Immature natural killer cell (primary cell): Measurements from ENCODE around the gene ALDH5A1. TPM values are rescaled to one million over a fixed set of nuclear protein-coding genes. Genes with fewer than 3 reads are reported as not detected.
A peak's percentile ranks its signal among the peaks of the same experiment; 100 is the strongest.

Experiments used
- DNase-seq, 3 donors: peaks; one replicate each; pipeline ENCODE4 v3.0.0; 2022; ENCODE audit warnings: mixed read lengths in 1 of 3
- H3K27ac Mint-ChIP-seq, 6 donors: one replicate each; pipeline ENCODE4 v1.8.0; 2020; ENCODE audit warnings: mixed read lengths in 6 of 6, mild to moderate bottlenecking in 5 of 6, inconsistent platforms in 4 of 6, moderate library complexity in 3 of 6
- H3K27me3 Mint-ChIP-seq, 3 donors: one replicate each; pipeline ENCODE4 v1.8.0; 2020 to 2021; ENCODE audit warnings: low read depth in 3 of 3, mild to moderate bottlenecking in 3 of 3, mixed read lengths in 3 of 3, moderate library complexity in 3 of 3, inconsistent platforms in 1 of 3
- H3K36me3 Mint-ChIP-seq, 3 donors: one replicate each; pipeline ENCODE4 v1.8.0; 2020; ENCODE audit warnings: mixed read lengths in 3 of 3, inconsistent platforms in 2 of 3, mild to moderate bottlenecking in 2 of 3
- H3K4me1 Mint-ChIP-seq, 2 donors: one replicate each; pipeline ENCODE4 v1.8.0; 2020; ENCODE audit warnings: inconsistent platforms in 2 of 2, mild to moderate bottlenecking in 2 of 2, mixed read lengths in 2 of 2, moderate library complexity in 1 of 2
- H3K4me3 Mint-ChIP-seq, 5 donors: one replicate each; pipeline ENCODE4 v1.8.0; 2020; ENCODE audit warnings: mild to moderate bottlenecking in 5 of 5, mixed read lengths in 5 of 5, inconsistent platforms in 3 of 5, moderate library complexity in 3 of 5
- H3K9me3 Mint-ChIP-seq, 6 donors: one replicate each; pipeline ENCODE4 v1.8.0; 2020; ENCODE audit warnings: mild to moderate bottlenecking in 6 of 6, mixed read lengths in 6 of 6, inconsistent platforms in 4 of 6, moderate library complexity in 3 of 6
- polyA plus RNA-seq, 3 donors: library from polyadenylated mRNA; unstranded; fragments of 300-500 nt; fragmentation: Illumina TruSeq; gene quantifications; one replicate each; pipeline ENCODE4 v1.2.3, GENCODE V29; 2021

The ALDH5A1 gene
- polyA plus RNA-seq, 3 donors from 2014 or later = 3.6 to 8.7 (median 6.1) TPM

DNA sequence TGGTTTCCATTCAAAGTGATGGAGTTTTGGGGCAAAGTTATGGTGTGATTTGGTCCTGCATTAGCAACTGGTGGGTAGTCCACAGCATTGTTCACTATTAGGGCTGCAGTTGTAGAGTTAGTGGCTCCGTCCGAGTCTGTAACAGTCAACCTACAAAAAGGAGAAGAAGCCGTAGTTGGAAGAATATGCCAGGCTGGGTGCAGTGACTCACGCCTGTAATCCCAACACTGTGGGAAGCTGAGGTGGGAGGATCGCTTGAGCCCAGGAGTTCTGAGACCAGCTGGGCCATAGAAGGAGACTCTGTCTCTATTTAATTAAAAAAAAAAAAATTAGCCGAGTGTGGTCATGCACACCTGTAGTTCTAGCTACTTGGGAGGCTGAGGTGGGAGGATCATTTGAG is 81.7 kb downstream of the ALDH5A1 start:
- Mint-ChIP-seq H3K27me3 (peaks cover 0 to 10% (median 7%) of the 10 kb centered on the region in 3 donors), H3K4me1 (no peaks in the 10 kb centered on the region), H3K36me3 (no peaks in the 10 kb centered on the region), H3K9me3 (no peaks in the 10 kb centered on the region), H3K27ac (no peak overlapping the region), H3K4me3 (no peak overlapping the region)
- no peak for DNase-seq

DNA sequence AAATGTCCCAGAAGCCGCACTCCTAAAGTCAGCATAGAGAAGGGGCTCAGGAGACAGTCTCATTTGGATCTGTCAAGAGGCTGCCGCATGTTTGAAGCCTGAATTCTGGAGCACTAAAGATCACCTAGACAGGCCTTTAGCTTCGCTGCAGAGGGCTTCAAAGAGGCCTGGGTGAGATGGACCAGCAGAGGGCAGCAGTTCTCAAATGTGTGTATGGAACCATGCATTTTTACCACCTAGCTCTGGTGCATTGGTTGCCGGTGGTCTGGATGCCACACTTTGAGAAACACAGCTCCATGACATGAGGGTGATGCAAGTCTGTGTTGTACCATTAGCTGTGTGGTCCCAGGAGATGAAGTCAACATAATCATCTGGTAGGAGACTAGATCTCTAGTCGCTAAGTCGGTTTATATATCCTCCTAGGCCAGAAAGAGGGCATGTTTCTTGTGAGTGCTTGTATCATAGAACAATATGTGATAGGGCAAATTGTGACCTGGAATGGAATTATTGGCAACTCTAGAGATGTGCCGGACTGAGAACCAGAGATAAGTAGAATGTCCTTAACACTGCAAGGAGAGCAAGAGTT is 86.4 kb downstream of the ALDH5A1 start:
- H3K27ac Mint-ChIP-seq = no peak overlapping the region
- no peak overlapping the region for H3K4me3 Mint-ChIP-seq
- no peaks in the 10 kb centered on the region for H3K9me3 Mint-ChIP-seq
- no peaks in the 10 kb centered on the region for H3K36me3 Mint-ChIP-seq
- H3K4me1 Mint-ChIP-seq = peaks cover 0 to 3% of the 10 kb centered on the region in 2 donors
- peak; percentile 37 to 59 (median 48) for DNase-seq
- H3K27me3 Mint-ChIP-seq = peaks cover 0 to 5% (median 0%) of the 10 kb centered on the region in 3 donors

DNA sequence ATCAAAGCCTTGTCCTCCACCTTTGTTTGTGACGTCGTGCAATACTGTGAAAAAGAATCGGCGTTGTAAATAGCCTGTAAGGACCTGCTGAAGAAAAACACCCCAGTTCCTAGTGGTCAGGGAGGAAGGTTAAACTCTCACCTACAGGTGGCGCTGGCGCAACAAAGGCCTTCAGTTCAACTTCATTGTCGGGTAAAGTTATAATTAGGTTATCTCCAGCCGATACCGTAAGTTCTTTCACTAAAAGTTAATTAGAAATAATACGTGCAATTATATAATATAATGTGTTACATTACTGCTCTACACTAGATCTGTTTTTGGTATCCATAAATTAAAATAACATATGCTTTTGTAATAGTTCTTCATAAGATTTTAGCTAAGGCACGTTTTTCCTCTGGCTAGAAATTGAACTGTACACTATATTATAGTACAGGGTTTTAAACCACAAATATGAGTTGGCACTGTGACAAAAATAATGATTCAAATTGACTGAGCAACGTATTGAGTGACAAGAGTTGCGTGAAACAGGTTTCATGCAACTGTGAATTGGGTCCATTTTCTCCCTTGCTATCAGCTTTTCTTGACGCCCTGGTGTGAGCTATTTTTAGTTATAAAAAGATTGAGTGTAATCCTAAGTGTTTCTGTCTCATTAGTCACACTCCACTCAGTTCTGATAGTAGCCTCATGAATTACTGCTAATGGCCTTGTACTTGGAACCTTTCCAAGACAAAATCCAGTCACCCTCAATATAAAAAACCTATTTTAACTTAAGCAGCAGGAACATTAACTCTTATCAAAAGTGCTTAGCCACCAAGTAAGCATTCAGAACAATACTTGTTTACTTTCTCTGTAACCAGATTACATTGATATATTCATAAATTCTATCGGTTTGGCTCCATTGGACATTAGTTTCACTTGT is 89.0 kb downstream of the ALDH5A1 start:
- no peaks in the 10 kb centered on the region for H3K36me3 Mint-ChIP-seq
- peaks cover 1 to 9% (median 2%) of the 10 kb centered on the region in 3 donors for H3K27me3 Mint-ChIP-seq
- no peak overlapping the region for H3K4me3 Mint-ChIP-seq
- H3K27ac Mint-ChIP-seq = no peak overlapping the region
- DNase-seq = peak; percentile 51 to 62 (median 58)
- H3K4me1 Mint-ChIP-seq = peaks cover 0 to 3% of the 10 kb centered on the region in 2 donors
- H3K9me3 Mint-ChIP-seq = no peaks in the 10 kb centered on the region

DNA sequence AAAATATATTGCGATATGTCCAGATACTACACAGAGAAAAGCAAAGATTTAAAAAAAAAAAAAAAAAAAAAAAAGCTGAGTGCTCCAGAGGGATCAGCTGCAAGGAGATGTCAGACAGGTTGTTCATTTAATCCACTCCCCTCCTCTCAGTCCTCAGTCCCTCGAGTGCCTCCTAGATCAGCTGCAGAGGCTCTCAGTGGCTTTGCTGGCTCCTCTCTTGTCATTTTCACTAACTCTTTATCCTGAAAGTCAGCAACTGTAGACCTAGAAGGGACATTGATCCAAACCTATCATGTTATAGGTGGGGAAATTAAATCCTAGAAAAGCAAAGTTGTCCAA is 89.6 kb downstream of the ALDH5A1 start:
- Mint-ChIP-seq H3K4me1 (peaks cover 0 to 3% of the 10 kb centered on the region in 2 donors), H3K4me3 (no peak overlapping the region), H3K27ac (no peak overlapping the region), H3K27me3 (peaks cover 1 to 8% (median 2%) of the 10 kb centered on the region in 3 donors), H3K9me3 (no peaks in the 10 kb centered on the region), H3K36me3 (no peaks in the 10 kb centered on the region)
- DNase-seq = no peak

Other genes starting within 250 kb of the ALDH5A1 start
- not detected for gene DCDC2, start 136.9 kb upstream of the ALDH5A1 start, polyA plus RNA-seq
- 10 to 100 TPM; 17.6 to 20.6 (median 17.8) TPM for gene MRS2, start 92.0 kb upstream of the ALDH5A1 start, polyA plus RNA-seq
- under 1 TPM in 1 of 3 donors, not detected in 2; 0.06 TPM for gene GPLD1, start 5.4 kb upstream of the ALDH5A1 start, polyA plus RNA-seq
- not detected for gene KIAA0319, start 151.2 kb downstream of the ALDH5A1 start, polyA plus RNA-seq
- 10 to 100 TPM; 40.6 to 49.7 (median 46.5) TPM for gene TDP2, start 171.9 kb downstream of the ALDH5A1 start, polyA plus RNA-seq
- 10 to 100 TPM in 2 of 3 donors, 1 to 10 TPM in 1; 6.2 to 17.1 (median 16.5) TPM for gene ACOT13, start 172.1 kb downstream of the ALDH5A1 start, polyA plus RNA-seq
- gene C6orf62, start 224.2 kb downstream of the ALDH5A1 start, polyA plus RNA-seq = 100 to 1,000 TPM in 1 of 3 donors, 10 to 100 TPM in 2; 63.0 to 140 (median 96.4) TPM